GM19467 (cell line): ENCODE data around the gene SARS2.

Experiments used
- ATAC-seq: cut with Tn5 transposase; IDR thresholded peaks from one replicate; pipeline ENCODE4 v1.9.1; 2021; ENCODE audit warnings: mild to moderate bottlenecking, moderate library complexity; ENCODE audit not compliant: unreplicated experiment

Gene SARS2

DNA sequence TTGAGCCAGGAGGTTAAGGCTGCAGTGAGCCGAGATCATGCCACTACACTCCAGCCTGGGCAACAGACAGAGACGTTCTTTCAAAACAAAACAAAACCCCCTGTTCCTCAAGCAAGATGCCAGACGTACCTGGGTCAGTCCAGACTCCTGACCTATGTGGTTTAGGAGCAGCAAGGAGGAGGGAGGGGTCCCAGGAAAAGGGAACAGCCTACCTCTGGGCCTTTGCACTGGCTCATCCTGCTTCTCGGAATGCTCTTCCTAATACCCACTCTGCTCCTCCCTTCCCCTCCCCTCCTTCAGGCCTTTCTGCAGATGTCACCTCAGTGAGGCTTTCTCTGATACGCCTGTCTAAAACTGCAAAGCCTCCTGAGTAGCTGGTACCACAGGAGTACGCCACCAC lies 62.0 kb downstream of the SARS2 start:
- no peak for ATAC-seq

DNA sequence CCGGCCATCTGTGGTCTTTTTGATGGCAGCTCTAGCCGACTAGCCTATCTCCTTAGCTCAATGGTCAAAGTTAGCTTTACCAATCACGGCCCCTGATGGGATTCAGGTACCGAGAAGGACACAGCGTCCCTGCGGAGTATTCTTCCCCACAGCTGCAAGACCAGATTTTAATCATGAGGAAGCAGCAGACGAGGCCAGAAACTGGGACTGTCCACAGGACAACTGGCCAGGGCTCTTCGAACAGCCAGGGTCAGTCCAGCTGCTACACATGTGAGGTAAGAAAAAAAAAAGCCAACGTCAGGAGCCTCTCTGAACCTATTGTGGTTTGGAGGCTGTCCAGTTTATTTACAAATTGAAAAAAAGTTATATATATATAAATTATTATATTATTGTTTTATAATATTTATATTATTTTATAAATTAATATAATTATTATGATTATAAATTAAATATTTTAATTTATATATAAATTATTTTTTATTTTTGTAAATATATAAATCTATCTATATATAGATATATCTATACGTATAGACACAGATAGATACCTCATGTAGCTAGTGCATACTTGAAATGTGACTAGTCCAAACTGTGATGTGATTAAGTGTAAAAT lies 63.3 kb downstream of the SARS2 start:
- ATAC-seq = no peak
